Osteocyte (in vitro differentiated cells): ENCODE results near the gene GDPGP1. TPM values are rescaled to one million over a fixed set of nuclear protein-coding genes. Genes with fewer than 3 reads are reported as not detected.

ENCODE experiments used
- DNase-seq: peaks from one replicate; pipeline ENCODE4 v3.0.0; 2021; ENCODE audit warnings: mixed read lengths; ENCODE audit not compliant: unreplicated experiment; ENCODE audit errors: extremely low spot score
- H3K27ac Mint-ChIP-seq: one replicate; pipeline ENCODE4 v1.8.0; 2021; ENCODE audit warnings: mild to moderate bottlenecking, mixed read lengths; ENCODE audit not compliant: unreplicated experiment
- H3K27me3 Mint-ChIP-seq: one replicate; pipeline ENCODE4 v1.8.0; 2021; ENCODE audit warnings: mixed read lengths; ENCODE audit not compliant: unreplicated experiment
- H3K36me3 Mint-ChIP-seq: one replicate; pipeline ENCODE4 v1.8.0; 2021; ENCODE audit warnings: mixed read lengths; ENCODE audit not compliant: unreplicated experiment
- H3K4me1 Mint-ChIP-seq: one replicate; pipeline ENCODE4 v1.8.0; 2021; ENCODE audit warnings: mixed read lengths; ENCODE audit not compliant: unreplicated experiment
- H3K4me3 Mint-ChIP-seq: one replicate; pipeline ENCODE4 v1.8.0; 2021; ENCODE audit warnings: mild to moderate bottlenecking, moderate library complexity, mixed read lengths; ENCODE audit not compliant: unreplicated experiment
- H3K9me3 Mint-ChIP-seq: one replicate; pipeline ENCODE4 v1.8.0; 2021; ENCODE audit warnings: mixed read lengths; ENCODE audit not compliant: unreplicated experiment
- CTCF ChIP-seq: fragments of 200-600 bp; sonication (generic); IDR thresholded peaks from 2 replicates; pipeline ENCODE4 v1.5.0; 2021; ENCODE audit warnings: antibody characterized with exemption, mild to moderate bottlenecking, moderate library complexity
- total RNA-seq: library from RNA; stranded (reverse); gene quantifications from 2 replicates; pipeline ENCODE4 v1.2.1, GENCODE V29; 2021

Gene GDPGP1
- total RNA-seq, 1 donor from 2014 or later, result 6.6 TPM

GRCh38 chr15:90225504-90226234, 8.3 kb upstream of the GDPGP1 start:
- no peak for TF ChIP-seq CTCF
- H3K27ac Mint-ChIP-seq, result no peak overlapping the region
- peaks cover 10% of the 10 kb centered on the region for H3K4me1 Mint-ChIP-seq
- no peaks in the 10 kb centered on the region for H3K27me3 Mint-ChIP-seq
- H3K9me3 Mint-ChIP-seq, result no peaks in the 10 kb centered on the region
- H3K4me3 Mint-ChIP-seq, result no peak overlapping the region
- H3K36me3 Mint-ChIP-seq, result peaks cover 26% of the 10 kb centered on the region
- no peak for DNase-seq

GRCh38 chr15:90227336-90227735, 6.7 kb upstream of the GDPGP1 start:
- no peaks in the 10 kb centered on the region for H3K27me3 Mint-ChIP-seq
- H3K27ac Mint-ChIP-seq, result no peak overlapping the region
- H3K4me1 Mint-ChIP-seq, result peaks cover 2% of the 10 kb centered on the region
- H3K9me3 Mint-ChIP-seq, result no peaks in the 10 kb centered on the region
- peaks cover 27% of the 10 kb centered on the region for H3K36me3 Mint-ChIP-seq
- DNase-seq, result no peak
- H3K4me3 Mint-ChIP-seq, result no peak overlapping the region
- no peak for TF ChIP-seq CTCF

- Mint-ChIP-seq H3K4me1 (peaks cover 6% of the 10 kb centered on the region), H3K27me3 (no peaks in the 10 kb centered on the region), H3K4me3 (no peak overlapping the region), H3K27ac (no peak overlapping the region), H3K9me3 (no peaks in the 10 kb centered on the region), H3K36me3 (peaks cover 27% of the 10 kb centered on the region)
- no peak for TF ChIP-seq CTCF
- DNase-seq, result no peak
Measured at GRCh38 chr15:90227816-90228772, 5.9 kb upstream of the GDPGP1 start.

- Mint-ChIP-seq H3K4me3 (no peak overlapping the region), H3K4me1 (peaks cover 7% of the 10 kb centered on the region), H3K27ac (no peak overlapping the region), H3K9me3 (no peaks in the 10 kb centered on the region), H3K27me3 (no peaks in the 10 kb centered on the region), H3K36me3 (peaks cover 23% of the 10 kb centered on the region)
- DNase-seq, result no peak
- TF ChIP-seq CTCF, result no peak
Measured at GRCh38 chr15:90228960-90229359, 5.0 kb upstream of the GDPGP1 start.

GRCh38 chr15:90230071-90230494, 3.9 kb upstream of the GDPGP1 start:
- Mint-ChIP-seq H3K9me3 (no peaks in the 10 kb centered on the region), H3K27ac (peak overlapping the region; percentile 27), H3K4me3 (no peak overlapping the region), H3K36me3 (peaks cover 23% of the 10 kb centered on the region), H3K27me3 (no peaks in the 10 kb centered on the region), H3K4me1 (peaks cover 16% of the 10 kb centered on the region)
- no peak for TF ChIP-seq CTCF
- DNase-seq, result no peak
